GM18868 (cell line): ENCODE data around the gene MYO15B.

ENCODE experiments used
- ATAC-seq: cut with Tn5 transposase; IDR thresholded peaks from one replicate; pipeline ENCODE4 v1.9.1; 2021; ENCODE audit warnings: mild to moderate bottlenecking, moderate library complexity; ENCODE audit not compliant: unreplicated experiment

Gene MYO15B

DNA sequence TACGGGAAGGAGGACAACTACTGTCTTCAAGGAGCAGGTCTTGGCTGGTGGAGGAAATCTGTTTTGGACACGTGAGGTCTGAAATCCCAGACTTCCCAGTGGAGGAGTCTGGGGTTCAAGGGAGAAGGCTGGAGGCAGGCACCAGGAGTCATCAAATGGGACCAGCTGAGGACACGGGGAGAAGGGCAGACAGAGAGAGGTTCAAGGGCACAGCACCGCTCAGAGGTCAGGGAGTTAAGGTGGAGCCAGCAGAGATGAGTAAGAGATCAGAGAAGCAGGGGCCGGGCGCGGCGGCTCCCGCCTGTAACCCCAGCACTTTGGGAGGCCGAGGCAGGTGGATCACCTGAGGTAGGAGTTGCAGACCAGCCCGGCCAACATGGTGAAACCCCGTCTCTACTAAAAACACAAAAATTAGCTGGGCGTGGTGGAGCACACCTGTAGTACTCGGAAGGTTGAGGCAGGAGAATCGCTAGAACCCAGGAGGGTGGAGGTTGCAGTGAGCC is 35.2 kb downstream of the MYO15B start:
- no peak for ATAC-seq

DNA sequence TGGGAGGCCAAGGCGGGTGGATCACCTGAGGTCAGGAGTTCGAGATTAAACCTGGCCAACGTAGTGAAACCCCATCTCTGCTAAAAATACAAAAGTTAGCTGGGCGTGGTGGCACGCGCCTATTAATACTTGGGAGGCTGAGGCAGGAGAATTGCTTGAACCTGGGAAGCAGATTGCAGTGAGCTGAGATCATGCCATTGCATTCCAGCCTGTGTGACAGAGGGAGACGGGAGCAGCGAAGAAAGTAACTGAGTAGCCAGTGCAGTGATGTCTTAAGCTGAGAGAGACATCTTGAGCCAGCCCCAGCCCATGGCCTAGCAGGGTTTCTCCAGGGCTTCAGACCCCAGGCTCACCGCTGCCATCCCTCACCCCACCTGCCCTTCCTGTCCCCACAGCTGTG is 35.8 kb downstream of the MYO15B start:
- ATAC-seq, result no peak

DNA sequence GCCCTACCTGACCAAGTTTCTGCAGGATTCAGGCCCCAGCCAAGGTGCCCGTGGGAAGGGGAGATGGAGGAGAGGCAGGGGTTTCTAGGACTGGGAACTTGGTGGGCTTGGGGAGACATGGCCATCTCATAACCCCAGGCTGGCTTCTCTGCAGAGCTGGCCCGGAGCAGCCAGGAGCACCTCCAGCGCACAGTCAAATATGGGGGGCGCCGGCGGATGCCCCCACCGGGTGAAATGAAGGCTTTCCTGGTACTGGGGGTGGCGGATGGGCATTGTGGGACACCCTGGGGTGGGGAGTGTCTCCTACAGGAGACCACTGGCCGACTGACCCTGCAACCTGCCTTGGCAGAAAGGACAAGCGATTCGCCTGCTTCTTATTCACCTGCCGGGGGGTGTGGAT is 36.4 kb downstream of the MYO15B start:
- no peak for ATAC-seq

DNA sequence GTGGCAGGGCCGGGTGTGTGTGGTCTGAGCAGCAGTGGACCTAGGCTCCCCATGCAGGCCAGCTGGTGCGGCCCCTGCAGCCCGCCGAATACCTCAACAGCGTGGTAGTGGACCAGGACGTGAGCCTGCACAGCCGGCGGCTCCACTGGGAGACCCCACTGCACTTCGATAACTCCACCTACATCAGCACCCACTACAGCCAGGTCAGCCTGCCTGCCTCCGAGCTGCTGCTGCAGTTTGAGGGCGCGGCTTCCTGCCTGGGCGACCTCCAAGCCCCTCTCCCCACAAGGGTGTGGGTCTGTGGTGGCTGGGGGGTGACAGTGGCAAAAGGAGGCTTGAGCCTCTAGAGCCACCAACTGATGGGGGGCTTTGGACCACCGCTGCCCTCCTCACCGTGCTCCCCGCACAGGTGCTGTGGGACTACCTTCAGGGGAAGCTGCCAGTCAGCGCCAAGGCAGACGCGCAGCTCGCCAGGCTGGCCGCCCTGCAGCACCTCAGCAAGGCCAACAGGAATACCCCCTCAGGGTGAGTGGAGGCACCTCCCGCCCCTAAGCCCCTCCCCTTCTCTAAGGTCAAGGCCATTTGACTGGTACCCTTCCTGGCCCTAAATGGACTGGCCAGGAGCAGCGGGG is 37.2 kb downstream of the MYO15B start:
- ATAC-seq, result no peak

DNA sequence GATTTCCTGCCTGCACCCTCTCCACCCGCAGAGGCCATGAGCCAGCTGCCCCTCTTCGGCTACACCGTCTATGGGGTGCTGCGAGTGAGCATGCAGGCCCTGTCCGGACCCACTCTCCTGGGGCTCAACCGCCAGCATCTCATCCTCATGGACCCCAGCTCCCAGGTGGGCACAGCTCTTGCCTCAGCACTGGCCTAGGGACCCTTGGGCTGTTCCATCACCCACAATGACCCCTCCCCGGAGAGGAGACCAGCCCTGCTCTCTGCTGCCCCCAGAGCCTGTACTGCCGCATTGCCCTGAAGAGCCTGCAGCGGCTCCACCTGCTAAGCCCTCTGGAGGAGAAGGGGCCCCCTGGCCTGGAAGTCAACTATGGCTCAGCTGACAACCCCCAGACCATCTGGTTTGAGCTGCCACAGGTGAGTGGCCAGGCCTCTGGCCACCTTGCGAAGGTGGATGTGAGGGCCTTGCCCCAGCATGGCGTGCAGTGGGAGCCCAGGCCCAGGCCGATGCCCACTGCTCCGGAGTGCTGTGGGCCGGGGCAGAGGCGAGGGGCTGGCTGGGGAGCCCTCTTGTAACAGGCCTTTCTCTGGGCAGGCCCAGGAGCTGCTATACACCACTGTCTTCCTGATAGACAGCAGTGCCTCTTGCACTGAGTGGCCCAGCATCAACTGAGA is 38.4 kb downstream of the MYO15B start:
- ATAC-seq, result no peak

DNA sequence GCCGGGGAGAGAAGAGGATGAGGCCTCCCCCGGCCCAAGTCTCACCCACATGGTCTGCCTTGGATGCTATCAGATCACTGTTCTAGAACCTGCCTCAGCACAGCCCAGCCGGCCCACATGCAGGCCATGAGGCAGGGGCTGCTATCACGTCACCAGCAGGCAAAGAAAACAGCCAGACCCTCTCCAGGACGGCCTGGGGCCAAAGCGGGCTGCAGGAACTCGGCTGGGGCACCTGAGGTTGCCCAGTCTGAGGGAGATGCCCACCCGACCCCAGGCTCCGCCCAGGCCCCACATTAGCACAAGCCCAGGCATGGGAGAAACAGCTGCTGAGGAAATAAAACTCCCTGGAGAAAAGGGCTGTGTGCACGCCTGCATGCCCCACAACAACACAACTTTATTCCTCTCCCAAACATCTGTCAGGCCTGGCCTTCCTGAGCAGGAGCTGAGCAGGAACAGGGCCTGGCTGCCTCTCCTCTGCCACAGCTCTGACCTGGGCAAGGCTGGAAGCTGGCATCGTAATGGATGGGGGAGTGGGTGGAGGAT is 39.0 kb downstream of the MYO15B start:
- ATAC-seq, result no peak

DNA sequence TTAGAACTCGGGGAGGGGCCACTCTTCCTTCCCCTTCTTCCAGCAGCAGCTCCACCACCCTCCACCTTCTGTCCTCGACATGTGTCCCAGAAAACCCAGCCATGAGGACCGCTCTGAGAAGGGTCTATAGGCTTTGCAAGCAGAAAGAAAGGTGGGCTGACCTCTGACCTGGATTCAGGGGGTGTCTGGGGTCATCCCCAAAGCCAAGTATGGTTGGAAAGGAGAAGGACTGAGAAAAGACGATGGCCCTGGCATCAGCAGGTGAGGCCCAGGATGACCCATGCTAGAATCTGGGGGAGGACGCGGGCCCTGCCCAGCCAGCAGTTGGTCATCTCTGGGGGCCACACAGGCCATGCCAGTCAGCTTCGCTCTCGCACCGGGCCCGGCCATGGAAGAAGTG is 39.5 kb downstream of the MYO15B start:
- ATAC-seq, result no peak

DNA sequence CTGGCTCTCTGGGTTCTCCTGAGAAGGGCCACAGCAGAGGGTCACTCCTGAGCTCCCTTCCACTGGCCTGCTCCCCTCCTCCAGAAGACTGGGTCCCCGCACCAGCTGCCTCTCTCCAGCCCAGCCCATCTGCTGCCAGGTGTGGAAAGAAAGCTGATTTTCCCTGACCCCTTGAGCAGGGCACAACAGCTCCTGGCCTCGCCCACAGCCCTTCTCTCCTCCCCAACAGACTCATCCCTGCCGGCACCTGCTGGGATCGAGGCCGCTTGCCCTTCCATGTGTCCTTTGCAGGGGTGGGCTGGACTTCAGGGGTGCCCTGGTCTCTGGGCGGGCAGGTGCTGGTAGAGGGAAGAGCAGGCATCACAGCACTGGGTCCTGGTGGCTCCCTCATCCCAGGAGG is 40.8 kb downstream of the MYO15B start:
- ATAC-seq, result no peak

DNA sequence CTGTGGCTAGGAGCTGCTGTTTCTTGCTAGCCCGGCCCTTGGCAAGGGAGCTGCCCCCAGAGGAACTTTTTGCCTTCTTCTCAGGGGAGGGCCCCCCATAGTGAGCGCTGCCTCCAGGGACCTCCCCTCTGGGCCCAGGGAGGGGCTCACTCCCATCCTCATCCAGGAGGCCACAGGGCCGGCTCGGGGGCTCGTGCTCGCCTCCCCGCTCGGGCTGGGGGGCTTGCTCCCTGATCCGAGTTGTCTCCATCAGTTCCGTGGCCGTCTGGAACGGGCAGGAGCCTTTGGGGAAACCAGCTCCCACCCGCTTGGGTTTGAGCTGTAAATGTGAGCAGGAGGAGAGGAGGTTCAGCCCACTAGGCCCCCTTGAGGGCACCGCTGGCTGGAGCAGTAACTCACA is 41.6 kb downstream of the MYO15B start:
- no peak for ATAC-seq

DNA sequence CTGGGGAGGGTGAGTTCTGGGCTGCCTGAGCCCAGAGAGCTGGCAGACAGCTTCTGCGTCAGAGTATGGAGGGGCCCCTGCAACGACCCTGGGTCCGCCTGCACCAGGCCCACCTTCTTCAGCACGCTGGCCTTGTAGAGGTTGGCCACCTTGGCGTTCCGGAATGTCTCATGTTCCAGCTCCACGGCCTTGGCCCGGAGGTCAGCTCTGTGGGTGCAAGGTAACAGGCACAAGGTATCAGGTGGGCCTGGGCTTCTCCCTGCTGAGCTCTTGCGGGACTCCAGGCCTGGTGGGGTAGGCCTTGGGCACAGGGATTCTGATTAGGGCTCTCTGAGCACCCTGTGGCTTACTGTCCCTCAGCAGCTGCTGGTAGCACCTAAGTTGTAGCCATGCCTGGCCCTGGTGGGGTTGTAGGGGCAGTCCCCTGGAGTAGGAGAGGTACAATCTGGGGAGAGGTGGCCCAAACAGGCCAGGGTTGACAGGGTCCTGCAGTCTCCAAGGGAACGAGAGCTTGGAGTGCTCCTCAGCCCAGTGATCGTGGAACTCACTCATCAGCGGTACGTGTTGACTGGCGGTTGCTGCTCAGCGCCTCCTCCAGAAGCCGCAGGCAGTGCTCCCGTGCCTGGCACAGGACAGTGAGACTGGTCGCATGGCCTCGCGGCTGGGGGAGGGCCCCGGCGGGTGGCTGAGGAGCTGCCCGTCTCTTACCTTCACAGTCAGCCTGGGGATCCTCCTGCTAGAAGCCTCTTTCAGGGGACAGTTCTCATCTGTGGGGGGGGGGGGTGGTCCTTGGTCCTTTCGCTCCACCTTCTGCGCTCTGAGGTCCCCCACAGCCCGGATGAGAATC is 42.7 kb downstream of the MYO15B start:
- ATAC-seq, result no peak

DNA sequence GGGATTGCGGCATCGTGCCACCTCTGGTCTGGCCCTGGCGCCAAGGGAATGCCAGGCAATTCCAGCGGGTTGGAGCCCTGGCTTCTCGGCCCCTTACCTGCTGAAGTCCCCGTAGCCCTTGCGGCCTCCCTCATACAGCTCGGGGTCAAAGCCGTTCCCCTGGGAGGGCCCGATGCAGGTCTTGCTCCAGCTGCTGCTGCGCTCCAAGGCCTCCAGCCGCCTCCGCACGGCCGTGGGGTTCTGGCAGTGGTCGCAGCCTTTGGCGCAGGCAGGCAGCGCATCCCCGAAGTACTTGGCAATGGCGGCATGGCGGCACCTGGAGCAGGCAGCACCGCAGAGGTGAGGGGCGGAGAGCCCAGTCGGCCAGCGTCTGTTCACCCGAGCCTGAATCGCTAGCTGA is 43.8 kb downstream of the MYO15B start:
- ATAC-seq, result no peak

DNA sequence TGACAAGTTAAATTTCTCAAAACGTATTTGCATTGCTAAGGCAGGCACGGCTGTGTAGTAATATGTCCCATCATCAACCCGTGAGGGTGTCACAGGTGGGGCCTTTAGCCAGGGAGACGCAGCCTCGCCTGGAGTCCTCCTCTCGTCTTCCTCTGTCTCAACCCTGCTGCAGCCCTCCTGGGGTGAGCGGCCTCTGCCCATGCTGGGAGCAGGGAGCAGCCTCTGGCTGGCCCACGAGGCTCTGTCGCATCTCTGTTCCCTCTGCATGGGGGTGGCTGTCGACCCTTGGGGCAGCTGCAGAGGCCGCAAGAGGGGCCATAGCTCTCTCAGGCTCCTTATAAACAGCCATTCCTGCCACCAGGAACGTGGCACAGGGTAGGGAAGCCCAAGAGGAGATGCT is 44.8 kb downstream of the MYO15B start:
- ATAC-seq, result no peak

DNA sequence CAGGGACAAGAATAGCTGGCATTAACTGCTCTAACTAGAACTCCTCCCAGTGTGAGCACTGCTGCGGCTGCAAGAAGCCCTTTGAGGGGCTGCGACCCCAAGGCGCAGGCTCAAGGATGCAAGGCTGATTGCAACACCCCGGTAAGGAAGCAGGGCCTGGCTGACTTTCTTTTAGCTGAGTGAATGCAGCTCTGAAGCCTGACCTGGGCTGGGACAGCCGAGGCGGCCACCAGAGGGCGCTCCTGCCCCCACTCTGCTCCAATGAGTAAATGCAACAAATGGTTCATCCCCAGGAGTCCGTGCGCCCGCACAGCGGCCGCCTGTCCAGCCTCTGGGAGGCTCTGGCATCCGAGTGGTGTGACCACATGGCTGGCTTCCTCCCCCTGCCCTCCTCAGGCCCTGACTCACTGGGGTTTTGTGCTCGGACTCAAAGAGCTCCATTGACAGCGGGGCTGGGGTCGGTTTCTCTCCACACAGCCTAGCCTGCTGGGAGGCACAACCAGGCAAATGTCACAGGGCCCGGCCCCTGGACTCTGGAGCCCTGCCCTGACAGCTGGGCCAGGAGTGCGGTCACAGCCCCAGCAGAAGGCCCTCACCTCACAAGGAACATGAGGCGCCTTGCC is 45.4 kb downstream of the MYO15B start, which contains the start of gene SMIM5:
Gene SMIM5, plus strand, starts transcription at position 572 of the 623 bp plus-strand sequence. CDS start 6,768 bp downstream, outside the sequence.
- ATAC-seq, result no peak

DNA sequence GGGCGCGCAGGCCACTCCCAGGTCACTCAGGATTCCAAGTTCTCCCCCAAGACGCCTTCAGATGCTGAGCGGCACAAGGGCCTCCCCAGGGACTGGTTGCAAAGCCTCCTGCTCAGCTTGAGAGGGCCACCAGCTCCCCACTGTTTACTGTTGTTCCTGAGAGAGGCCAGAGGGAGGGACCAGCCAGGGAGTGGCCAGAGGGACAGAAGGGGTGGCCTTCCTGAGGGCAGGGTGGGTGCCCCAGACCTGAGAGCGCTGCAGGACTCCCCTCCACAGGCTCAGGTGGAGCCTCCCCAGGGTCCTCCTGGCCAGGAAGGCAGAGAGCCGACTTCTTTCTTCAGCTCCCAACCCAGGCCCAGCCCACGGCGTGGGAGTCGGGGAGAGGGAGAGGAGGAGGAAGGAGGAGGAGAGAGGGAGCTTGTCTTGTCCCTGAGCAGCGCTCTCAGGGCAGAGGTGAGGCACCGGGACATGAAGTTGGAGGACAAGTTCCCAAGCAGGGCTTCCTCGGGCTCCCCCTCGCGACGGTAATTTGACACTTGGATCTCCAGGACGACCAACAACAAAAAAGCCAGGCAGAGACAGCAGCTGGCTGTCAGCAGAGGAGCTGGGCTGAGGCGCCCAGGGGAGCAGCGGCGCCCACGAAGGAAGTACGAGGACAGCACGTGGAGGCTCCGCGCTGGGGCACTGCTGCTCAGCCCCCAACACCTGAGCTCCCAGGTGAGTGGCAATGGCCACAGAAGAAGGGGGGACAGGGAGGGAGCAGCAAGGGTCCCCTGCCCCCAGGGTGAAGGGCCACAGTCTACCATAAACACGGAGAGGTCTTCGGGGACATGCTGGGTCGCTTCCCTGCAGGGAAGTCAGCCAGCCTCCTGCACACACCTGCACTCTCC is 46.1 kb downstream of the MYO15B start:
- ATAC-seq, result no peak

DNA sequence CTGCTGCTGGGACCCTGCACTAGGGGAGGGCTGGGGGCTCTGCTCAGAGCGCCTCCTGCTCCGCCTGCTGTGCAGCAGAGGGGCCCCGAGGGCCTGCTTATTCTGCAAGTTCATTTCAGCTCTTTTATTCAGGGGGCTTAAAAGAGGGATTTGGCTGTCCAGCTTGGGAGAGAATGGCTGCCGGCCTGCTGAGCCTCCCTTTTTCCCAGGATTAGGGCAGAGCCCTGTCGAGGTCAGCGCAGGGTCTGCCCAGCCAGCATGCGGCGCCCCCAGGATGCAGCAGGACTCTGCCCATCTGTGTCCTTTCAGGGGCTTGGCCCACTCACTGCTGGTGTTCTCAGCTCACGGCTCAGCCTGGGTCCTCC is 46.8 kb downstream of the MYO15B start:
- no peak for ATAC-seq

DNA sequence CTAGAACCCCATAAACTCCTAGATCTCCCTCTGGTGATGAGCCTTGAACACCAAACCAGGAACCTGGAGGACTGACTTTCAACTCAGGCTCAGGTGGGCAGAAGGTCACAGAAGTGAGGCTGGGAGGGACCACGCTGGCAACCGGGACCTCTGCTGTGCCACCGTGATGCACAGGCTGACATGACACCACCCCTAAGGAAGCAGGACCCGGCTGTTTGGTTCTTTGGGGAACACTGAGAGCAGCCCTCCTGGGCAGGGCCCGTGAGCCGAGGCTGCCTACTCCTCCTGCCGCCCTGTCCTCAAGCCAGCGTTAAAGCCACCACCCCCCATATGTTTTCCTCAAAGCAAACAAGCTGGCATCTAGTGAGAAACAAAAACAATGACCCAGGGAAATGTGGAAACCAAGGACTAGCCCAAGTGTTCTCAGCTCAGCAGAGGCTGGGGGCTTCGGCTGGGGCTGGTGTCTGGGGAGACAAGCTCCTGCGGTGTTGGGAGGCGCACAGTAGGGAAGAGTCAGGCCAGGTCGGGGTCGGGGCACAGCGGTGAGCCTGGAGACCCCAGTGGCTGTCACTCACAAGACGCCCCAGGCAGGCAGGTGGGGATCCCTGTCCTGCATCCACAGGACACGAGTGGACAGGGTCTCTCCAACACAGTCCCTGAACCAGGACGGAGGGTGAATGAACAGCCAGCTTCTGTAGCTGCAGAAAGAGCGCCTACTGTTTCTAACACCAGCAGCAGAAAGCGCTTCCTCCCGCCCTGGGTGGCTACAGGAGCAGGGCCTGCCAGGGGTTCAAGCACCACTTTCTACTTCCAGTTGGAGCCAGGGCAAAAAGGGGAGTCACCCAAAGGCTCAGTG is 47.4 kb downstream of the MYO15B start:
- ATAC-seq, result no peak

DNA sequence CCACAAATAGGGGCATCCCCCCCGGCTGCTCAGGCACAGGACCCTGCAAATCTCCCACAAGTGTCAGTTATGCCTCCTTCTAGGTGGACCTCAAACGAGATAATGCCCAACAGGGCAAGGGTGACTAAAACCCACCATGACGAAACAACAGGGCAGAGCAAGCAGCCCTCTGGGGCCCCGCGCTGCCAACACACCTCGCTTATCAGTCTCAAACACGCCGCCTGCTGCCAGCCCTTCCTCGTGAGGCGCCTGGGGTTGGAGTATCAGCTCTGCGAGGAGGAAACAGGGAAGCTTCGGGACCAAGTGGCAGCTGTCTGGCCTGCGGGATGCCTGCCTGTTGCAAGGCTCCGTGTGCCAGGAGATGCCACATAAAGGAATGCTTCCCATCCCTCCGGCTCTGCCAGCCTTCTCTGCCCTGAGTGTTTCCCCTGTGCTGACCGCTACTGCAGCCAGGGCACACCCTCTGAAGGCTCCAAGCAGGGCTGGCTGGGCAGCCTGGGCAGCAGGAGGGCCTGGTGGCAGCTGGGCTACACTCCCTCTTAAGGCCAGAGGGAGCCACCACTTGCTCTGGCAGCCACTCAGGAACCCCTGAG is 48.1 kb downstream of the MYO15B start:
- ATAC-seq, result no peak

DNA sequence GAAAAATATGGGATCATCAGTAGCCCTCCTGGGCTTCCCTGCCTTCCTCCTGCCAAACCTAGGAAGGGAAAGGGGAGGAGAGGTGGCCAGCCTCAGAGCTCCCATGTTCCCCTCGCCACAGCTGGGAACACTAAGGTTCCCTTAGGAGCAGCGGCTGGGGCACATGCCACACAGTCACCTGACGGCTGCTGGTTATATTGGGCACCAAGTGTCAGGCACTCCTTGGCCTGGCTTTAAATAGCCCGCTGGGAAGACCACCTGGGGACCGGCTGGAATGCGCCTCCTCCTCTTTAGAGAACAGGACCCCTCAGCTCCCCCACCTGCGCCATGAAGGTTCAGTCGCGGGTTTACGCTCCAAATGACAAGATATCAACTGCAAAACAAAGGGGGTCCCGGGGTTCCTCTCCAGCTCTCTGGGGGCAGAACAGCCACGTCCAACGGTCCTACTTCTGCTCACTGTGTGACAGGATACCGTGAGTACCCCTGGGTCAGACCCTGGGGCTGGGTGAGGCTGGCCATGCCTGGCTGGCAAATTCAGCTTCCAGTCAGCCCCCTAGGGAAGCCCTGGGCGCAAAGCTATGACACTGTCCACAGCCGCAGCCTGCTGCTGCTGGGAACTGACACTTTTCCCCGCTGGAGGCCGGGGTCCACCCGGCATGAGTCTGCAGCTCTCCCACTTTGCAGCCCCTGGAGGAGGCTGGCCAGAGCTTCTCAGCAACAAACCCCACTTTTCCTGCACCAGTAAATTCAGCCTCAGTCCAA is 49.0 kb downstream of the MYO15B start:
- ATAC-seq, result no peak
